SKM-1 treated with dmso at 0.1 percent for 144 hours (cell line): ENCODE results near the gene HDAC11.
A peak's percentile ranks its signal among the peaks of the same experiment; 100 is the strongest.
"Not testable (repeated sequence)": the region's sequence is repeated elsewhere in the genome, so short reads cannot be mapped to it uniquely, and the experiment has no call there.

Source experiments
- DNase-seq: peaks from one replicate; lab custom pipeline; 2025; ENCODE audit not compliant: unreplicated experiment; lab: John Stamatoyannopoulos, UW

The HDAC11 gene

DNA sequence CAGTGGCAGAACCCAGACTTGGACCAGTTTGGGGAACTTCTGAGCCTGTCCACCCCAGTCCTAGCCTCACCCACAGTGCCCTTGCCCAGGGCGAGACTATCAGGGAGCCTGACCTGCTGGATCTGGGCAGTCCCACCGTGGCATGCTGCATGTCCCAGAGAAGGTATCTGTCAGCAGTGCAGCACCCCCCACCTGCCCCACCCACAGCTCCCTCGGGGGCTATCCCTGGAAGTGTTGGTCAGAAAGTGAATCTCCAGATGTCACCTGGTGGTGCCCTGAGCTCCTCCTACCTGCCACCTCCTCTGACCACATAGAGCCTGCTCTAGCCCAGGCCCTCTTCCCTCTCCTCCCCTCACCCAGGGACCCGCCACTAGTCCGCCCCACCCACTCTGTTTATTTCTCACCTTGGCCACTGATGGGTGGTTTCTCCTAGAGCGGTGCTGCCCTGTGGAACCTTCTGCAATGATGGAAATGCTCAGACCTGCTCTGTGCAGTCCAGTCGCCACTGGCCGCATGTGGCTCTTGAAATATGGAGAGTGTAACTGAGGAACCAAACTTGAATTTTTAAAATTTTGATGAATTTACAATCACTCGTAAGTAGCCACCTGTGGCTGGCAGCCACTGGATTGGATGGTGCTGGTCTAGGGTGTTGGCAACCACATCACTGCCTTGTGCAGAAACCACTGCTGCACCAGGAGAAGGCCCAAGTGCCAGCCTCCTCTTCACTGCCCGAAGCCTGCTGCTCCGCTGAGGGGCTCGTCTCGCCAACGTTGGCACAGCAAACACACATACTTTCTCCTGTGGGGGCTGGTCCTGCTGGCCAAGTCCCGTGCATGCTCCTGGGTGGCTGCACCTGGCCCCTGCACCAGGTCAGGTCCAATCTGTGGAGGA lies 13.1 kb downstream of the HDAC11 start:
- no peak for DNase-seq

GRCh38 chr3:13493867-13494441 lies 13.8 kb downstream of the HDAC11 start:
- DNase-seq: no peak

DNA sequence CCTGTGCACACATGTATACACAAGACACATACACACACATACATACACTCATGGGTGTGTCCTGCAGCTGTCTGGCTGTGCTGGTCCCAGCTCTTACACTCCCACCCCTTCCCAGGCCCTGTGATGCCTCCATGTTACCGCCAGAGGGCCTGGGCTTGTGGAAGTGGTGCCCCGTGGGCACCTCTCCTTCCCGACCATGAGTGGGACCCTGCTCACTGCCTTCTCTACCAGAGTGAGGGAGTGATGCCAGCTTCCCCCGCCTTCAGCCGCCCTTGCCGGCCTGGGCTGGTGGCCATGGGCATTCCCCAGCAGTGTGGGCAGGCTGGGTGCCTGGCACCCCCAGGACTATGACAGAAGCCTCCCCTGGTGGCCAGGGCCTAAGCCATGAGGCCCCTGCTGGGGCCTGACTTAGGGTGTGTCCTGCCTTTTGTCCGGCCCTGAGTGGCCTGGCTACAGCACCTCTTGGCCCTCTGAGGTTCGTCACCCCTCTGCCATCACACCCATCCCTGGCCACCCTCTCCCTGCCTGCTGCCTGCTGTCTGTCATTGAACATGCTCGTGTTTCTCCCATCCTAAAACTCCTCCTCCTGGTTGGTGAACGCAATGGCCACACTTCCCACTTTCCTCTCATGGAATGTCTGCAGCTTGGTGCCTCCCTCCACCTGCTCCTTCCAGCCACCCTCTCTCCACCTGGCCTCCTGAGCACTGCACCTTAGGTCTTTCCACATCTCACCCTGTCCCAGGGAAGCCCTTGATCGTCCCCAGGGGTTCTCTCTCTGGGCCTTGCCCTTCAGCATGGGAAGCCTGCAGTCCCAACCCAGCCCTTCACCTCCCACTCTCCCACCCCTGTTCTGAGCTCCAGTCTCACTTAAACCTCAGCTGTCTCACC lies 14.6 kb downstream of the HDAC11 start:
- DNase-seq: peak; percentile 28

DNA sequence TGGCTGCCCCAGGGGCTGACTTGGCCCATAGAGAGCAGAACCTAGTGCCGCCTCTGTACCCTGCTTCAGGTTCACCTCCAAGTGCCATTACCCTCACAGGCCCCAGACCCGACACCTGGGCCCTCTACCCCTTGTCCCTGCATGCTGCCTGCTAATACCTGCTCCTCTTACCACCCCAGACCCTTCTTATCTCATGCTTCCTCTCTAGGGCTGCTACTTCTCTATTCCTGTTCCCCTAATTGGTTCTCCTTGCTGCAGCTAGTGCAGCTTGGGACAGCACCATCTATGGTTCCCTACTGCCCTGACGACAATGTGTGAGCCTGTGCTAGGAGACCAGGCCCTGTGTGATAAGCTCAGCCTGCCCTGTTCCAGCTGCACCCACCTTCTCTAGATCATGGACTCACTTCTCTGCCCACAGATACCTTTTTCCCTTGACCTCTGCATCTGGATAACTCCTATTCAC lies 15.3 kb downstream of the HDAC11 start:
- DNase-seq: peak; percentile 11

DNA sequence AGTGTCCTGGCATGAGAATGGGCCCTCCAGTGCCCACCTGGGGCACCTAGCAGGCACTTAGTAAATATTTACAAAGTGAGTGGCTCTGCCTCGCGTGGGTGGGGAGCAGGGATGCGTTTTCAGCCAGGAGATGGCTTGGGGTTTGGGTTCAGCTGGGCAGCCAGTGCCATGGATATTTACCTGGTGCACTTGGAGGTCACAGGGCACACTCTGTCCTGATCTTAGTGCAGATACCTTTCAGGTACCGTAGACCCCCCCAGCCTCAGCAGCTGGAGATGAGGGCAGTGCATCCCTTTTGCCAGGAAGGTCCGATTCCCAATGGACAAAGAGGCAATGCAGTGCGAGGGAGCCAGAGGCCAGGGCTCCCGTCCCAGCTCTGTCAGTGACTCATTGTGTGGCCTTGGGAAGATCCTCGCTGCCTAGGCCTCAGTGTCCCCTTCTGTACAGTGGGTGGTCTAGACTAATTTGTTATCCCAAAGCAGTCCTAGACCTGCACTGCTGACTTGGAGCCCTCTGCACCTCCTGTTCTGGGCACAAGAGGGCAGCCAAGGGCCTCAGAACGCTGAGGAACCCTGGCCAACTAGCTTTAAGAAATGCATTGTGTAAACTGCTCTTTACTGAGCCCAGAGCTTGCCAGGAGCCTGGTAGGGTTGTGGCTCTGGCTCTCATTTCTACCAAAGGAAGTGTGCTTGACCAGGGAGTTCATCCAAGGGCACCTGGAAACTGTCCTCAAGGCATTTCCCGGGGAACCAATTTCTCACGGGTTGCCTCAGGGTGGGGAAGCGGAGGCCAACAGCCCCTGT lies 16.0 kb downstream of the HDAC11 start:
- peak; percentile 74 for DNase-seq

DNA sequence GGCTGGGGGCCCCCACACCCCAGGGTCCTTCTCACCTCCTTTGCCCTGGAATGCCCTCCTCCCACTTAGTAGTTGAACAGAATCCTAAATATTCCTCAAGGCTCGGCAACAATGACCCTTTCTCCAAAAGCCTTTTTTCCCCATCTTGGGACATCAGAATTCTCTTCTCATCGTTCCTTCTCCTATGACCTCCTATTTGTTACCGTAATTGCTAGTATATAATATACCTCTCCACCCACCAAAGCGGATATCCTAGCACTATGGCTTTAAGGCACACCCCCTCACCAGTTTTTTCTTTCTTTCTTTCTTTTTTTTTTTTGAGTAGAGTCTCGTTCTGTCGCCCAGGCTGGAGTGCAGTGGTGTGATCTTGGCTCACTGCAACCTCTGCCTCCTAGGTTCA lies 16.8 kb downstream of the HDAC11 start:
- DNase-seq: no peak

DNA sequence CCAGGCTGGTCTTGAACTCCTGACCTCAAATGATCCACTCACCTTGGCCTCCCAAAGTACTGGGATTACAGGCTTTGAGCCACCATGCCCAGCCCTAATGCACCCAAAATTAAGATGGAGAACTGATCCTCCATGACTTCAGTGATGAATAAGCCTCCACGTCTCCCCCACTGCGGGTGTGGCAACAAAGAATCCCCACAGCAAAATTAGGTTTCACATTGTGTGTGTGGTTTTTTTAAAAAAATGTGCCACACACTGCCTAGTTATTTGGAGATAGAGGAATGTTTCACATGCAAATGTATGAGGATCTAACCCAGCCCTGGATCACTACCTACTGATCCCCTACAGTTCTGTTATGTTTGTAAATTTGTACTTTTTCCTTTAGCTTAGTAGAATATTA lies 17.3 kb downstream of the HDAC11 start:
- no peak for DNase-seq

GRCh38 chr3:13498354-13499060 lies 18.4 kb downstream of the HDAC11 start:
- no peak for DNase-seq

DNA sequence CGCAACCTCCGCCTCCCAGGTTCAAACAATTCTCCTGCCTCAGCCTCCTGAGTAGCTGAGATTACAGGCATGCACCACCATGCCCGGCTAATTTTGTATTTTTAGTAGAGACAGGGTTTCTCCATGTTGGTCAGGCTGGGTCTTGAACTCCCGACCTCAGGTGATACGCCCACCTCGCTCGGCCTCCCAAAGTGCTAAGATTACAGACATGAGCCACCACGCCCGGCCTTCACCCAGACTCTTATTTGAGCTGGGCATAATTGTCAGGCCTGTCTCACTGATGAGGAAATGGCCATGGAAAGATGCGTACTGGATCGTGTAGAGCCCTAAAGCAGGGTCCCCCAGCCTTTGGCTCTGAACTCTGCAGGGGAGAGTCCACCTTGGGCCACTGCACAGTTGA lies 19.1 kb downstream of the HDAC11 start:
- not testable (repeated sequence) for DNase-seq

- DNase-seq: peak; percentile 14
Observed at GRCh38 chr3:13500133-13500885, 20.2 kb downstream of the HDAC11 start.

DNA sequence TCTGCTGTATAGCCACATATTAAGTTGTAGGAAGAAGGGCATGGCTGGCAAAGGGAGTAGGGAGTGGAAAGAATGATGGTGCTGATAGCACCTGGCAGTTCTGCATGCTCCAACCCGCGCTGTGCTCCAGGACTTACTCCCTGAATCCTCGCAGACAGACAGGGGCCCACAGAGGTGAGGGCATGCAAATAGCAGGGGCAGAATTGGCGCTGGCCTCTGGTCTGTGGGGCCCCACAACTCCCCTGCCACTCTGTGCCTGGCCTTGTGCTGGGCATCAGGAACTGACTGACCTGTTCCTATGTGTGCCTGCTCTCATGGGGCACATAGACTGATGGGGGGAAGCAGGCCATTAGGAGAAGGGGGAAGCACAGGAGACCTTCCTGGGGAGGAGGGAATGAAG lies 20.9 kb downstream of the HDAC11 start:
- DNase-seq: no peak

GRCh38 chr3:13501521-13501920 lies 21.4 kb downstream of the HDAC11 start:
- DNase-seq: no peak

DNA sequence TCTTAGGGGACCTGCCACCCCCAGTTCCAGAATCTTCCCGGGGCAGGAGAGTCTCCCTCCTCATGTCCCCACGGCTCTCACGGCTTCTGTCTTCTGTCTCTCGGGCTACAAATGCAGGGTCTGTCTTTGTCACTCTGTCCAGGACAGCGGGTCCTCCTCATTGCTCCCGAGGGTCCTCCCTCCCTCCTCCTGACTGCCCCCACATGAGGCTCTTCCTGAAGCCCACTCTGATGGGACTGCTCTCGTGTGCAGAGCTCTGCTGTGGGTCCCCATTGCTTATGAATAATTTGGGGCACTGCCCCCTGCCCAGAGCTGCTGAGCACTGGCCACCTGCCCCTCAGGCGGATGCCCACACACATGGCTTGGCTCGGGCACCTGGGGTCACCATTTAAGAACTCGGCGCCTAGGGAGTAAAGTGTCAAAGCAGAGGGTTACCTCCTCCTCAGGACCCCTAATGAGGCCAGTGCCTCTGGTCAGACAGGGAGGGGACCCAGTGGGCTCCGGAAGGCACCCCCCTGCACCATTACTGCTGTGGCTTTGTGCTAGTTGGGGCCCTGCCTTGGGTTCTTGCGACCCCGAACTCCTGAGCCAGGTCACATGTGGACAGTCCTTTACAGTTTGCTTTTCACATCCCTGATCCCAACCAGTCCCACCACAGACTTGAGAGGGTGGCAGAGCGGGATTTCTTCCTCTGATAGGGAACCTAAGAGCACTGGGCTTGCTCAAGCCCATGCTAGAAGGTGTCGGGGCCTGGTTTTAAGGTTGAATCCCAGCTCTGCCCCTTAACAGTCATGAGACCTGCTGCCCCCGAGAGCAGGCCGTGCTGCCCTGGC lies 22.1 kb downstream of the HDAC11 start:
- DNase-seq: no peak

DNA sequence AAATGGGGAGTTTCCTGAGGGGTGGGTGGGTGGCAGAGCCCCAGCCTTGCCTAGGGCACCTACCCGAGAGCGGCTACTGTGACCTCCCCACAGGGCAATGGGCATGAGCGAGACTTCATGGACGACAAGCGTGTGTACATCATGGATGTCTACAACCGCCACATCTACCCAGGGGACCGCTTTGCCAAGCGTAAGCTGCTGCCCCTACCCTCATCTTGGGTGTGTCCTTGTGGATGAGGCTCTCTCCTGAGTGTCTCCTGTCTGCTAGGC lies 22.6 kb downstream of the HDAC11 start:
- no peak for DNase-seq

- no peak for DNase-seq
Observed at GRCh38 chr3:13504161-13504831, 24.2 kb downstream of the HDAC11 start.

DNA sequence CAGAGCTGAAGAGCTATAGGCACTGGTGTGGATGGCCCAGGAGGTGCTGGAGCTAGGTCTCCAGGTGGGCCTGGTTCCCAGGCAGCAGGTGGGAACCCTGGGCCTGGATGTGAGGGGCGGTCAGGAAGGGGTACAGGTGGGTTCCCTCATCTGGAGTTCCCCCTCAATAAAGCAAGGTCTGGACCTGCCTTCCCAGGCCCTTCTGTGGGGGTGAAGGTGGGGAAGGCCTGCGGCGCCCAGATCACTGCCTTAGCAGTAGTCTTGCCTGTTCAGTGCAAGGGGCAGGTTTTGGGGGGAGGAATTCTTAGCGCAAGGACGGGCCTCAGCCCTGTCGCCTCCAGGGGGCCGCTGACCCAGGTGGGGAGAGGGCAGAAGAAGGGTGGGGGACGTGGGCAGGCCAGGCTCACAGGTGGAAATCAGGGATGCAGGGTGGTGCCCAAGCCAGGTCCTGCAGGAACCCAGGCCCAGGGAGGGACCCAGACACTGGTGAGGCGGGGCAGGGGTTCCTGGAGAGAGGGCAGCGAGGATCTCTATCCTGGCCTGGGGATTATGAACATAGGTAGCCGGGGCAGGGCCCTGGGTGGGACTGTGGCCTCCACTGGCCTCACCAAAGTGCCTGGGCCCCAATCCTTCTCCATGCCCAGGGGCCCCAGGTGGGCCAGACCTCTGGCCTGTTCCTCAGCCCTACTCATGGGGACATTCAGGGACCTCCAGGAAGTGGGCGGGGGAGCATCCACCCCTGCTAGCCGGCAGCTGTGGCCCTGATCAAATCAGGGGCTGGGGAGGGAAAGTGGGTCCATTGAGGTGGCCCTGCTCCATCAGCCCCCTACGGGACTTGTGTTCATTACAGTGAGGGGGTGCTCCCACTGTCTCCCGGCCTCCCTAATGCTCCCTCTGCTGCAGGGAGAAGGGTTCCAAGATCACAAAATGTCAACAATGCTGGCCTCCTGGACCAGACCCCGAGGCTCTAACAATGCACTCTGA lies 25.3 kb downstream of the HDAC11 start:
- no peak for DNase-seq

DNA sequence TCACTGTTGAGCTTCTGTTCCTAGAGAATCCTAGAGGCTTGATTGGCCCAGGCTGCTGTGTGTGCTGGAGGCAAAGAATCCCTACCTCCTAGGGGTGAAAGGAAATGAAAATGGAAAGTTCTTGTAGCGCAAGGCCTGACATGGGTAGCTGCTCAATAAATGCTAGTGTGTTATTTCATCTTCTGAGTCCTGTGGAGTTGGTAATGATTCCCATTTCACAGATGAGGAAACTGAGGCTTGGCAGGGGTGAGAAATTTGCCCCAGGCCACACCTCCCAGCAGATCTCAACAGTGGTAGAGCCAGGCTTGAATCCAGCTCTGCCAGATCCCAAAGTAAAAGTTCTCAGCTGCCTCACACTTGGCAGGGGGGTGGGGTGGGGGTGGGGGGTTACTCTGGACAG lies 26.1 kb downstream of the HDAC11 start:
- DNase-seq: no peak
